NCI-H524 (cell line): ENCODE measurements around the gene PDZD2.
"Not testable (repeated sequence)": the region's sequence is repeated elsewhere in the genome, so short reads cannot be mapped to it uniquely, and the experiment has no call there.

Experiments
- DNase-seq, 2 experiments: peaks; one replicate each; lab custom pipeline; 2025; lab: John Stamatoyannopoulos, UW

Gene PDZD2

GRCh38 chr5:32040181-32040695, 401.3 kb downstream of the PDZD2 start:
- DNase-seq = not testable (repeated sequence)

GRCh38 chr5:32042551-32042961, 403.6 kb downstream of the PDZD2 start:
- DNase-seq = no peak

GRCh38 chr5:32043105-32043504, 404.2 kb downstream of the PDZD2 start:
- DNase-seq = no peak

GRCh38 chr5:32044434-32044833, 405.5 kb downstream of the PDZD2 start:
- DNase-seq = no peak

- DNase-seq = peak in 1 of 2 experiments; percentile 34
Measured at GRCh38 chr5:32044939-32045338, 406.0 kb downstream of the PDZD2 start.

GRCh38 chr5:32047056-32047455, 408.1 kb downstream of the PDZD2 start:
- no peak for DNase-seq

- DNase-seq = no peak
Measured at GRCh38 chr5:32051796-32052195, 412.9 kb downstream of the PDZD2 start.

GRCh38 chr5:32055891-32056866, 417.2 kb downstream of the PDZD2 start:
- DNase-seq = no peak

- peak in 1 of 2 experiments; percentile 34 for DNase-seq
Measured at GRCh38 chr5:32057187-32058096, 418.5 kb downstream of the PDZD2 start.

GRCh38 chr5:32058101-32058500, 419.2 kb downstream of the PDZD2 start:
- DNase-seq = no peak

- no peak for DNase-seq
Measured at GRCh38 chr5:32058997-32059396, 420.1 kb downstream of the PDZD2 start.

GRCh38 chr5:32059761-32060530, 421.0 kb downstream of the PDZD2 start:
- DNase-seq = no peak

- DNase-seq = no peak
Measured at GRCh38 chr5:32061236-32061635, 422.3 kb downstream of the PDZD2 start.

GRCh38 chr5:32066448-32066847, 427.5 kb downstream of the PDZD2 start:
- no peak for DNase-seq

GRCh38 chr5:32067774-32068470, 429.0 kb downstream of the PDZD2 start:
- no peak for DNase-seq

- no peak for DNase-seq
Measured at GRCh38 chr5:32068561-32068960, 429.6 kb downstream of the PDZD2 start.

- DNase-seq = no peak
Measured at GRCh38 chr5:32069396-32069795, 430.5 kb downstream of the PDZD2 start.

GRCh38 chr5:32071351-32071944, 432.5 kb downstream of the PDZD2 start:
- DNase-seq = no peak

- DNase-seq = no peak
Measured at GRCh38 chr5:32072054-32072453, 433.1 kb downstream of the PDZD2 start.

GRCh38 chr5:32074401-32074800, 435.5 kb downstream of the PDZD2 start:
- DNase-seq = peak in 1 of 2 experiments; percentile 24
